Bone marrow (tissue), 2 donors: ENCODE results near the gene DAPL1.

Experiments used
- DNase-seq, 2 donors: peaks; one replicate each; lab custom pipeline; 2025; lab: John Stamatoyannopoulos, UW

DAPL1 gene

DNA sequence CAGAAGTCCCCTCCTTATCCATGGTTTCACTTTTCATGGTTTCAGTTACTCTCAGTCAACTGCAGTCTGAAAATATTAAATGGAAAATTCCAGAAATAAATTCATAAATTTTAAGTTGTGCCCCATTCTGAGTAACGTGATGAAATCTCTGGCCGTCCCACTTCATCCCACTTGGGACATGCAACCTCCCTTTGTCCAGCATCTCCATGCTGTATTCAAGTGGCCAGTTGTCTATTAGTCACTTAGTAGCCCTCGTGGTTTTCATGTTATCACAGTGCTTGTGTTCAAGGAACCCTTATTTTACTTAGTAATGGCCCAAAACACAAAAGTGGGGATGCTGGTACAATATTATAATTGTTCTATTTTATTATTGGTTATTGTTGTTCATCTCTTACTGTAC is 18.0 kb upstream of the DAPL1 start:
- no peak for DNase-seq

- no peak for DNase-seq
Measured at GRCh38 chr2:158778243-158778642, 16.9 kb upstream of the DAPL1 start.

DNA sequence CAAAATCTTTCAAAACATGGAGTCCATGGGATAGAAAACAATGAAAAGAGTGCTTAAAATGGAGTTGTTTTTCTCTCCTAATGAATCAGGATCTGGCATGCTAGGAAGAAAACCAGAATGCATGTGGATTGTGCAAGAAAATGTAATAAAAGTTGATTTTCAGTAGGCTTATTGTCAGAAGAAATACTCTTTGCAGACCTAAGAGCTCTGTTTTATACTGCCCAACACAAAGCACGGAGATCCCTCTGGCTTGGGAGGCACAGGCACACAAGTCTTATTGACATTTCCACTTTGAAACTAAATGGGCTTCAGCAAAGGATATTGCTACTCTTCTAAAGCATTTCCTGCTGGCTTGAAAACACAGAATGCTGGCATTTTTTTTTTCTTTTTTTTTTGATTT is 15.5 kb upstream of the DAPL1 start:
- no peak for DNase-seq

DNA sequence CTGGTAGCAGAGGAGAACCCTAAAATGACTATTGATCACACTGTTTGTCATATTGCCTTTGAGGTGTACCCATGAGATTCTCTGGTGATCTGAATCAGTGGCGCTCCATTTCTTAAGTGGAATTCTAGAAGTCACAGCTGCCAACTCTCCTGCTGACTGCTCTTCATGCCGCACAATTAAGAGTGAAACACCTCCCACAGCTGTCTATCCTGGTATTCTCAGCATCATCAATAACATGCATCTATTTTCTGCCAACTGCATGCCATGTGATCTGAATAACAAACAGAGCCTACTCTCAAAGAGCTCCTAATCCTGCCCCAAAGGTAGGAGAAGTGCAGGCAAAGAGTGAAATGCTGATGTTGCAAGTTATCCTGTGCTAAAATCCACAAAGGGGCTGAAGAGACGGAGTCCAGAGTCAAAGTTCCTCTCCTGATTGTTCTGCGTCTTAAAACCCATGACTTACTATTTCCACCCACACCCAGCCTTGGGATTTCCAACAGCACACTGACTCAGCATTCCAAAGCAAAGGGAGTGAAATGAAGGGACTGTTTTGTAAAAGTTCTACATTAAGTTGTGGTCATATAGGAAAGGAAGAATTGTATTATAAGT is 13.7 kb upstream of the DAPL1 start:
- DNase-seq, result no peak

DNA sequence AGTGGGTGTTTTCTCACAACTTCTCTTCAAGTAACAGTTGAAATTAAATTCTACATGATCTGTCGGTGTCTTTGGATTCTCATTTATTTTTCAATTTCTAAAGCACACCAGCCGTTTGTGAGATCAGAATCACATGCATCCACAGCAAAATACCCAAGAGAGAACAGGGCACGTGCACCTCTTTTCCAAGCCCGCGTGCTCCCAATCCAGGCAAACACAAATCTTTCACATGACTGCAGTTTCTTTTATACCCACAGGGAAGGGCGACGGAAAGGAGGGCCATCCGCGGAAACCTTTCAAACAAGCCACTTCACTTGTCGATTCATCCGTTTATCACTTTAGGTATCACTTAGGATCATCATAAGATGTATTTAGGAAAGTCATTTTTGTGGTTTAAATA is 13.0 kb upstream of the DAPL1 start:
- DNase-seq, result no peak

- no peak for DNase-seq
Measured at GRCh38 chr2:158782616-158783015, 12.5 kb upstream of the DAPL1 start.

DNA sequence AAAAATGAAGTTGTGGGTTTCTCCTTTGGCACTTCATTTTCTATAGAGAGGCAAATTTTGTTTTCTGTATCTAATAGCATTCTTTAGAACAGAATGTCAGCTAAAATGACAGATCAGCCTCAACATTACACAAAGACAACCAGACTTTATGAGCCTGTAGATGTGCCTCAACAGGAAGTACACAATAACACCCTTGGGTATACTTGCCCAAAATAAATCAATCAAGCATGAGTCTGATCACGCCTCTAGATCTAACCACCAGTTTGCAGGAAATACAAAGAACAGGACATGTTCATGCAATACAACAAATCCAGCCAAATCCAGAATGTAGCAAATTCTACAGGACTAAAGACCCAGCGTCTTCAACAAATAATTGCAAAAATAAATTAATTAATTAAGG is 11.2 kb upstream of the DAPL1 start:
- no peak for DNase-seq

GRCh38 chr2:158786897-158787296 is 8.2 kb upstream of the DAPL1 start:
- DNase-seq, result no peak

- no peak for DNase-seq
Measured at GRCh38 chr2:158788951-158789350, 6.2 kb upstream of the DAPL1 start.

GRCh38 chr2:158796652-158797051 is 1.5 kb downstream of the DAPL1 start:
- DNase-seq, result no peak

DNA sequence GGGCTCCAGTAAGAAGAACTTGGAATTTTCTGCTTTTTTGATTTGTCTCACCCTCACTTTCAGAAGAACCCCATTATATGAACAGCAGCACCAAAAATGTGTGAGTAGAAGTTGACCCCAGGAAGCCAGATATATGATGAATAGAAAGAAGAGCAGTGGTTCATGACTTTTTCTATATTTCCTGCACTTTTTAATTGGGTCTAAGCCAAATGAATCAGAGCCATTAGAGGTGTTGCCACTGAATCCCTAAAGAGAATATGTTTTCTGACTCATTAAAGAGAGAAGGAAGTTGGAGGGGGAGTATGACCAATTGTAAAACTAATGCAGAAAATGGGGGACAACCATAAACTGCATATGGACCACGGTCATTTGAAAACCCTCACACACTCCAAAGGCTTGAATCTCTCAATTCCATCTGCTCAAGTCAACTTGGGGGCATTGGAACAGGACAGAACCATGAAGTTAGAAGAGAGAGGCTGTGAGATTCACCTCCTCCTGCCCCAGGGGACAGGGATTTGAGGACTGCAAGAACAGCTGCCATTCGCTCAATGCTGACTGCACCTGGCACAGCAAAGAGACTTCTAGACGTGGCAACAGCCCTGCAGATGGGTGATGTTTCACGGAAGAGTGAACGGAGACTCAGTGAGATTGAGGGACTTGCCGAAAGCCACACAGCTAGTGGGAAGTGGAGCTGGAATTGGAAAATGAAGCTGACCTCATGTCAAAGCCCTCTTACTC is 3.0 kb downstream of the DAPL1 start:
- no peak for DNase-seq

DNA sequence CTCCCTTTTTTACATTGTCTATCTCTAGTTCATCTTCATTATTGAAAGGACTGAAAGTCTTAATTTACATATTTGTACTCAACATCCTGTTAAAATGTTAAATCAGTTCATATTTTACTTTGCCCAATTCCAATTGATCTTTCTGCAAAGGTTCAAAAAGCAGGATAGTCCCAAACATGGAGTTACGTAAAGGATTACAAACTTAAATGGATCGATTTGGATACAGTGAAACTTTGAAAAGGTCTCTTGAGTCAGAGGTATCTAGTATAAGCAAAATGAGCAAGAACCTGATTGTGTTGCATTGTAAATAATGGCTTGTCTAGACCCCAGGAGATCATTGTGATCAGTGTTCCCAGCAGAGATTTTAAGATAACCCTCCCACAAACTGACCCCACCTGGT is 4.1 kb downstream of the DAPL1 start:
- no peak for DNase-seq

DNA sequence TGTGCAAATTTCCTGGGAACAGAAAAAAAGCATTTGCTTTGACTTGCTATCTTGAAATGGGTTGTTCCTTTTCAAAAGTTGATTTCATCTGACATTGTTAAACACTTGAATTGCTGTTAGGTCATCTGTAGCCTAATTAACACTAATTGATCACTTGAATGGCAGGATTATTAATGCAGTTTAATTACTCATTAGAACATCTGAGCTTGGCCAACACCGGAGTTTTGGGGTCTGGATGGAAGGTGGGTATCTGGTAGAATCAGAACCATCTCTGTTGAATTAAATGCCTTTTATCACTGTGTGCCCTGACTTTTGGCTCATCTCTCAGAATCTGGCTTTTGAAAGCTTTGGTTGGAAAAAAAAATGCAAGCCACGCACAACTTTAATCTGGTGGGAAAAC is 8.4 kb downstream of the DAPL1 start:
- no peak for DNase-seq

GRCh38 chr2:158805255-158805654 is 10.1 kb downstream of the DAPL1 start:
- no peak for DNase-seq

DNA sequence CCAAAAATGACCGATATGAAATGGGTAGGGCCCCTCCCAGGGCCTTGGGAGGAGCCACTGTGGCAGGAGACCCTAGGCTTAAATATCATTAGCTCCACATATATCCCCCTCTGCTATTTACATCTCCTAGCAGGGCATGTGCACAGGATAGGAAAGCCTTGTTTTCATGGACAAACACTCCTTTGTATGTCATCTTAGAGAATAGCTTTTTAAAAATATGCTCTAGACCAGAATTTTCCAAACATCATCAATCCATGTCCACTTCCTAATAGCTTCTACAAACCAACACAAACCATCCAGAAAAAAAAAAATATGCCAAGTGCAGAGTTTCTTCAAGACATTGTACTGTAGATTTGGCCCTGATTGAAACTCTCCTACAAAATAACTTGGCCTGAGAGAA is 10.8 kb downstream of the DAPL1 start:
- DNase-seq, result no peak

- no peak for DNase-seq
Measured at GRCh38 chr2:158806941-158807340, 11.8 kb downstream of the DAPL1 start.

DNA sequence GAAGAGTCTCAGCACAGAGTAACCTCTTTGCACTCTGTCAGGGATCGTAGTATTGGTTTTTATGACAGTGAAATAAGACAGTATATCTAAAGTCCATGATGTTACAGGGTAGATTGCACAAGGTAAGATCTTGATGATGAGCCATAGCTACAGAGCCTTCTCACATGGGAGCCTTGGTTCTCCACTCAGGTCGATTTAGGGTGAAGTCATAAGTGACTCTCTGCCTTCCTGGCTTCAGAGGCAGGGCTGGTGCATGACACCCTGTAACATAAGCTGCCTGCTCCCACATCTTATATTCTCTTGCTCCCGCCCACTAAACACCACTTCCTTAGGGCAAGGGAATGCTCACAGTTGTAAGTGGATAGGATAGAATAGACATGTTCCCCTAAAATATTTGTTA is 13.3 kb downstream of the DAPL1 start:
- DNase-seq, result no peak

GRCh38 chr2:158809816-158810215 is 14.7 kb downstream of the DAPL1 start:
- no peak for DNase-seq

GRCh38 chr2:158810731-158811460 is 15.8 kb downstream of the DAPL1 start:
- no peak for DNase-seq

DNA sequence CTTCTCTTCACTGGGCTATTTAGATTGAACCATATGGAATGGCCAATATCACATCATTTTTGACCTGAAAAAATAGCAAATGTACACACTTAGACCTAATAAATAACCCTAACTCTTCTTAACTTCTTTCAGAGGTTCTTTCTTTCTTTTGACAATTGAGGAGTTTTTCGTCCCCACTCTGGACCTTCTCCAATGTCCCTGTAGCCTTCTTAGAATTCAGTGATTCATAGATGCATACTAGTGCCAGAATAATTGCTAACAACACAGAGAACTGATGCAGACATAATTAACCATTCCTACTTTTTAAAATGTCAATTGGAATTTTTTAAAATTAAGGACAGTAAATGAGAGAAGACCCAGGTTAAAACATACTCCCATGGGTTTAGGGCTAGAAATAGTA is 20.0 kb downstream of the DAPL1 start:
- no peak for DNase-seq

DNA sequence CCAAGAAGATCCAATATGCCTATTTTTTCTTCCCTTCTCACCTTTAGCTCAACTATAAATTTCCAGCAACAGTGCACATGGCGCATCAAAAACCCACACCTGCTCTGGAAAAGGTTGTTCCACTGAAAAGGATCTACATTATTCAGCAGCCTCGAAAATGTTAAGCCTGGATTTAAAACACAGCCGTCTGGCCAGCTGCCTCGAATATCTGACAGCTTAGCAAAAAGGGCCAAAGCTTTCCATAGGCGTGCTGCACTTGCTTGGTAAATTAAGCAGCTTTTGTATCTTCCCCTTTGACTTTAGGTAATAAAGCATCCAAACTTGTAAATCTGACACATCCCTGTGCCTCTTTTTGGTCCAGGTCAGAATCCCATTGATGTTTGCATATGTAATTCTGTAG is 20.5 kb downstream of the DAPL1 start:
- no peak for DNase-seq

GRCh38 chr2:158817588-158817987 is 22.5 kb downstream of the DAPL1 start:
- DNase-seq, result no peak

DNA sequence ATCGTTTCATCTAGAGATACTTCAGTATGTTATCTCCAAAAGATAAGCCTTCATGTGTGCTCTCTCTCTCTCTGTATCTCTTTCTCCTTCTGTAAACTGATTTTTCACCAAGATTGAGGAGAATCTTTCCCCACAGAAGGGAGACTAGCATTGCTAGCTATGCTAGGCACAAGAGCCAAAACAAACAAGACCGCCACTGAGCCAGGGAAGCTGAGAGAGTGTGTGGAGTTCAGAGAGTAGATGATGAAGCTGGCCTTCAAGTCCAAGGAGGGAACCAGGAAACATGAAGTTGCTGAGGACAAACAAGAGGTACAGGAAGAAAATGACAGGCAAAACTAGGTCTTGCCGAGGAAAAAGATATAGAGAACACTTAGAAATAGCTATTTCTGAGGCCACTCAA is 23.4 kb downstream of the DAPL1 start:
- DNase-seq, result no peak
